MCF 10A (cell line): ENCODE measurements around the gene ZMYND15. TPM values are rescaled to one million over a fixed set of nuclear protein-coding genes. Genes with fewer than 3 reads are reported as not detected.
"Not testable (repeated sequence)": the region's sequence is repeated elsewhere in the genome, so short reads cannot be mapped to it uniquely, and the experiment has no call there.

ENCODE experiments used
- BruUV-seq: library from RNA; stranded (reverse); fragments of 400-500 nt; replicated peaks from 2 replicates; lab custom pipeline; 2021; lab: Mats Ljungman, UMichigan
- CTCF ChIA-PET: fragments of 300-600 bp; sonication (Branson Sonifier 250); formaldehyde crosslinking; extraction: SDS; loops from one replicate; lab custom pipeline; 2021; ENCODE audit warnings: antibody characterized with exemption, inconsistent platforms; lab: Yijun Ruan, JAX
- POLR2A ChIA-PET: fragments of 300-600, 350-650 bp; sonication (Branson Sonifier 250); formaldehyde crosslinking; extraction: SDS; loops from one replicate; lab custom pipeline; 2020; ENCODE audit warnings: antibody characterized with exemption, inconsistent platforms; lab: Yijun Ruan, JAX
- DNase-seq: peaks from one replicate; pipeline ENCODE4 v3.0.0-alpha.2; 2018; ENCODE audit not compliant: unreplicated experiment
- H3K27ac Mint-ChIP-seq: one replicate; pipeline ENCODE4 v1.8.0; 2022; ENCODE audit warnings: mild to moderate bottlenecking, low read depth, mixed read lengths; ENCODE audit not compliant: unreplicated experiment
- H3K27me3 Mint-ChIP-seq: one replicate; pipeline ENCODE4 v1.8.0; 2022; ENCODE audit warnings: mixed read lengths; ENCODE audit not compliant: insufficient read depth, unreplicated experiment
- H3K36me3 Mint-ChIP-seq: one replicate; pipeline ENCODE4 v1.8.0; 2022; ENCODE audit warnings: mild to moderate bottlenecking, moderate library complexity, mixed read lengths; ENCODE audit not compliant: insufficient read depth, unreplicated experiment
- H3K4me1 Mint-ChIP-seq: one replicate; pipeline ENCODE4 v1.8.0; 2022; ENCODE audit warnings: mixed read lengths; ENCODE audit not compliant: insufficient read depth, unreplicated experiment
- H3K4me3 Mint-ChIP-seq: one replicate; pipeline ENCODE4 v1.8.0; 2022; ENCODE audit warnings: mild to moderate bottlenecking, moderate library complexity, mixed read lengths; ENCODE audit not compliant: unreplicated experiment
- H3K9me3 Mint-ChIP-seq: one replicate; pipeline ENCODE4 v1.8.0; 2022; ENCODE audit warnings: mixed read lengths; ENCODE audit not compliant: unreplicated experiment
- CTCF ChIP-seq: fragments of 200-600 bp; IDR thresholded peaks from one replicate; pipeline ENCODE4 v1.8.0; 2022; ENCODE audit warnings: antibody characterized with exemption, mild to moderate bottlenecking; ENCODE audit not compliant: unreplicated experiment
- intact Hi-C: fragments of 100-400 bp; cut with micrococcal nuclease; formaldehyde crosslinking; loops from 2 replicates; pipeline ENCODE4 v1.14.1; 2022
- total RNA-seq: library from RNA; stranded (reverse); gene quantifications from 2 replicates; pipeline ENCODE4 v1.2.3, GENCODE V29; 2022

The ZMYND15 gene
- total RNA-seq, 1 experiment from 2014 or later, result 1.8 TPM

- DNase-seq, result no peak
- intact Hi-C loops, result loop anchor here (1.0 to 2.0 kb wide), 3 partner anchors 20 to 178 kb away; partner anchors contain the start of gene MED11
- Mint-ChIP-seq H3K27me3 (no peaks in the 10 kb centered on the region), H3K36me3 (peaks cover 4% of the 10 kb centered on the region), H3K4me1 (peaks cover 9% of the 10 kb centered on the region), H3K27ac (peak overlapping the region; percentile 53), H3K9me3 (no peaks in the 10 kb centered on the region), H3K4me3 (peak overlapping the region; percentile 66)
- no TSS peak for BruUV-seq
- ChIA-PET CTCF (interaction anchor here (0.6 to 1.5 kb wide), 7 partner anchors 10 to 353 kb away, joined by 3 to 4 read pairs (median 3); partner anchors contain the start of genes GP1BA, RNF167 and SLC25A11), POLR2A (interaction anchor here (0.6 to 1.9 kb wide), 12 partner anchors 10 to 235 kb away, joined by 3 to 14 read pairs (median 4); partner anchors contain the start of genes CXCL16, GLTPD2, MINK1 and RNF167)
- no peak for TF ChIP-seq CTCF
These were observed 28.7 kb upstream of the ZMYND15 start for GRCh38 chr17:4710693-4711634.

GRCh38 chr17:4711661-4712181 lies 27.9 kb upstream of the ZMYND15 start:
- no peak for DNase-seq
- intact Hi-C loops, result loop anchor here (2.0 kb wide), 1 partner anchor 177 kb away; no protein-coding TSS in a partner anchor
- H3K9me3 Mint-ChIP-seq, result no peaks in the 10 kb centered on the region
- H3K4me1 Mint-ChIP-seq, result peaks cover 6% of the 10 kb centered on the region
- peak overlapping the region; percentile 66 for H3K4me3 Mint-ChIP-seq
- H3K27ac Mint-ChIP-seq, result no peak overlapping the region
- H3K27me3 Mint-ChIP-seq, result no peaks in the 10 kb centered on the region
- no peak for TF ChIP-seq CTCF
- no TSS peak for BruUV-seq
- POLR2A ChIA-PET, result interaction anchor here (0.6 to 1.3 kb wide), 3 partner anchors 16 to 173 kb away, joined by 3 read pairs; no protein-coding TSS in a partner anchor
- peaks cover 2% of the 10 kb centered on the region for H3K36me3 Mint-ChIP-seq
- CTCF ChIA-PET, result interaction anchor here (0.6 to 1.5 kb wide), 5 partner anchors 9 to 352 kb away, joined by 3 to 4 read pairs (median 3); partner anchors contain the start of genes RNF167, SLC25A11 and SPAG7

- H3K4me1 Mint-ChIP-seq, result peaks cover 6% of the 10 kb centered on the region
- BruUV-seq, result no TSS peak
- no peaks in the 10 kb centered on the region for H3K9me3 Mint-ChIP-seq
- no peak overlapping the region for H3K27ac Mint-ChIP-seq
- no peaks in the 10 kb centered on the region for H3K27me3 Mint-ChIP-seq
- no peak for TF ChIP-seq CTCF
- intact Hi-C loops, result no loop called here
- ChIA-PET POLR2A (interaction anchor here (1.0 kb wide), 1 partner anchor 15 kb away, joined by 3 read pairs; no protein-coding TSS in a partner anchor), CTCF (interaction anchor here (1.5 kb wide), 1 partner anchor 13 kb away, joined by 4 read pairs; no protein-coding TSS in a partner anchor)
- no peak overlapping the region for H3K4me3 Mint-ChIP-seq
- DNase-seq, result peak; percentile 15
- no peaks in the 10 kb centered on the region for H3K36me3 Mint-ChIP-seq
These were observed 27.1 kb upstream of the ZMYND15 start for GRCh38 chr17:4712526-4712925.

- H3K27me3 Mint-ChIP-seq, H3K9me3 Mint-ChIP-seq, H3K27ac Mint-ChIP-seq, intact Hi-C loops, DNase-seq, H3K4me3 Mint-ChIP-seq, H3K4me1 Mint-ChIP-seq, POLR2A ChIA-PET, BruUV-seq, H3K36me3 Mint-ChIP-seq: not testable (repeated sequence)
- CTCF ChIA-PET, result interaction anchor here (0.6 kb wide), 1 partner anchor 89 kb away, joined by 3 read pairs; no protein-coding TSS in a partner anchor
These were observed 25.1 kb upstream of the ZMYND15 start for GRCh38 chr17:4714340-4715062.
